ENCODE measurements around the gene USP46.

Gene USP46

GRCh38 chr4:52576961-52577623 lies 82.0 kb downstream of the USP46 start:
- no peak for DNase-seq (ENCODE audit: low read depth in 1 of 2, low spot score in 1 of 2)

GRCh38 chr4:52576326-52576725 lies 82.8 kb downstream of the USP46 start:
- DNase-seq (ENCODE audit: low read depth in 1 of 2, low spot score in 1 of 2) = no peak

GRCh38 chr4:52575406-52575805 lies 83.7 kb downstream of the USP46 start:
- no peak for DNase-seq (ENCODE audit: low read depth in 1 of 2, low spot score in 1 of 2)

GRCh38 chr4:52574036-52574435 lies 85.1 kb downstream of the USP46 start:
- DNase-seq (ENCODE audit: low read depth in 1 of 2, low spot score in 1 of 2) = no peak

GRCh38 chr4:52573551-52573950 lies 85.5 kb downstream of the USP46 start:
- DNase-seq (ENCODE audit: low read depth in 1 of 2, low spot score in 1 of 2) = no peak

- no peak for DNase-seq (ENCODE audit: low read depth in 1 of 2, low spot score in 1 of 2)
Measured at GRCh38 chr4:52572936-52573485, 86.1 kb downstream of the USP46 start.

- no peak for DNase-seq (ENCODE audit: low read depth in 1 of 2, low spot score in 1 of 2)
Measured at GRCh38 chr4:52568351-52568750, 90.8 kb downstream of the USP46 start.

- no peak for DNase-seq (ENCODE audit: low read depth in 1 of 2, low spot score in 1 of 2)
Measured at GRCh38 chr4:52566136-52567031, 92.7 kb downstream of the USP46 start.

GRCh38 chr4:52560844-52561280 lies 98.2 kb downstream of the USP46 start:
- no peak for DNase-seq (ENCODE audit: low read depth in 1 of 2, low spot score in 1 of 2)

GRCh38 chr4:52555356-52555716 lies 103.8 kb downstream of the USP46 start:
- no peak for DNase-seq (ENCODE audit: low read depth in 1 of 2, low spot score in 1 of 2)

- DNase-seq (ENCODE audit: low read depth in 1 of 2, low spot score in 1 of 2) = no peak
Measured at GRCh38 chr4:52554612-52555355, 104.3 kb downstream of the USP46 start.

- no peak for DNase-seq (ENCODE audit: low read depth in 1 of 2, low spot score in 1 of 2)
Measured at GRCh38 chr4:52552778-52553177, 106.3 kb downstream of the USP46 start.

- no peak for DNase-seq (ENCODE audit: low read depth in 1 of 2, low spot score in 1 of 2)
Measured at GRCh38 chr4:52551487-52551886, 107.6 kb downstream of the USP46 start.

GRCh38 chr4:52550186-52550585 lies 108.9 kb downstream of the USP46 start:
- DNase-seq (ENCODE audit: low read depth in 1 of 2, low spot score in 1 of 2) = no peak

GRCh38 chr4:52548818-52549570 lies 110.1 kb downstream of the USP46 start:
- DNase-seq (ENCODE audit: low read depth in 1 of 2, low spot score in 1 of 2) = no peak

GRCh38 chr4:52546449-52546848 lies 112.7 kb downstream of the USP46 start:
- no peak for DNase-seq (ENCODE audit: low read depth in 1 of 2, low spot score in 1 of 2)

GRCh38 chr4:52545099-52546069 lies 113.7 kb downstream of the USP46 start:
- peak; percentile 9 to 39 for DNase-seq (ENCODE audit: low read depth in 1 of 2, low spot score in 1 of 2)

Data from activated T-helper 1 cell treated with anti-CD3 and anti-CD28 coated beads, Interleukin-2, amount 50 U/mL, for 16 hours (primary cell).